ENCODE measurements around the gene HSPA14.
"Not testable (repeated sequence)": the region's sequence is repeated elsewhere in the genome, so short reads cannot be mapped to it uniquely, and the experiment has no call there.

HSPA14 gene

DNA sequence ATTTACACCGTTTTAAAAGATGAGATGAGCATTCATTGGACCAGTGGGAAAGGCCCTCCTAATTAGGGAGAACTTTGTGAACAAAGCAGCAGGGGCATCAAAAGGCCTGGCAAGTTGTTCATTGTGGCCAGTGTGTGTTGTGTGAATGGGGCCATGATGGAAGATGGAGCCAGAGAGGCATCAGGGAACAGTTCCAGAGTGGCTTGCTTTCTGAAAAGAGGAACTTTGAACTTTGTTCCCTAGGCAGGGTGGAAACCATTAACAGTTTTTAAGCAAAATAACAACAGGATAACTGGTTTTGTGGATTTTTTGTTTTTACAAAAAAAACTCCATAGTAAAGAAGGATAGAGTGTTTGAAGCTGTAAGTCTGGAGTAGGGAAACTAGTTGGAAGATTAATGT is 53.0 kb downstream of the HSPA14 start:
- DNase-seq = no peak

DNA sequence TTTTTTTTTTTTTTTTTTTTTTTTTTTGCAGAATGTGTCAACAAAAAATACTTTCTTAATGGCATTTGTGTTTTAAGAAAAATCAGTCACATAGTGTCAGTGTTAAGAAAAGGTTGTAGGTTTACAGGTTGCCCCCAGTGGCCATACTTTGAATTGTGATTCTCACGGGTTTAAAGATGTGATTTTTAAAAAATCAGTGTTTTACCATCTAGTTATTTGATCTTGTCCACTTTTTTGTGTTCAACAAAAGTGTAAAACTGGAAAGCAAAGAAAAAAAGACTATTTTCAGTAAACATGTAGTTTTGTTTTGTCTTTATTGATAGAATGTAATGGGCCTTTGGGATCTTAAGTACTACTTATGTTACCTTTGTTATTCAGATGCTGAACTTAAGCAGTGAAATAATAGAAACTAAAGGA is 66.2 kb downstream of the HSPA14 start:
- no peak for DNase-seq

DNA sequence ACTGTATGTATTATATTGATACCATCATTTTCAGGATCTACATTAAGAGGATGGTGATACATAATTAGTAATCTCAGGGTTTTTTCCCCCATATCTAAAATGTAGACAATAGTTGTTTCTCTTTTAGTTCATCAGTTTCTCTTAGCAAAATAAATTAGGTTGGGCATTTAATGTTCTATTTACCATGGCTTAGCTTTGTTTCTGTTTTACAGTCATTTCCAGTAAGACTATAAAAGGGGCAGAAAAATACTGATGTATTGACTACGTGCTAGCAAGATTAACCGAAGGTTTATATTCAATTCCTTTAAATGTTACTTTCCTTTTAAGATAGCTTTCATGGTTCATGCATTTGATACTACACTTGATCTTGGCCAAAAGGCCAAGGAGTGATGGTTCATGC is 66.8 kb downstream of the HSPA14 start:
- no peak for DNase-seq

DNA sequence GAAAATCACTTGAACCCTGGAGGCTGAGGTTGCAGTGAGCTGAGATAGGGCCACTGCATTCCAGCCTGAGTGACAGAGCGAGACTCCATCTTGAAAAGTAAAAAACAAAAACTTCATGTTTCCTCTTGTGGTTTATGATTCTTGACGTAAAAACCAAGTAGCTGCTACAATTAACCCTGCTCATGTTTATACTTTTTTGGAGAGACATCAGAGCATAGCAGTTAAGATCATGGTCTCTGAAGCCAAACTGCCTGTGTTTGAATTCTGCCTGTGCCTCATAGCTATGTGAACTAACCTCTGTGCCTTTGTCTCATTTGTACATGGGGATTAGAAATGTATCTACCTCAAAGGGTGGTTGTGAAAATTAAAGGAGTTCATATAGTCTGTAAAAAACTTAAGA is 67.8 kb downstream of the HSPA14 start:
- no peak for DNase-seq

DNA sequence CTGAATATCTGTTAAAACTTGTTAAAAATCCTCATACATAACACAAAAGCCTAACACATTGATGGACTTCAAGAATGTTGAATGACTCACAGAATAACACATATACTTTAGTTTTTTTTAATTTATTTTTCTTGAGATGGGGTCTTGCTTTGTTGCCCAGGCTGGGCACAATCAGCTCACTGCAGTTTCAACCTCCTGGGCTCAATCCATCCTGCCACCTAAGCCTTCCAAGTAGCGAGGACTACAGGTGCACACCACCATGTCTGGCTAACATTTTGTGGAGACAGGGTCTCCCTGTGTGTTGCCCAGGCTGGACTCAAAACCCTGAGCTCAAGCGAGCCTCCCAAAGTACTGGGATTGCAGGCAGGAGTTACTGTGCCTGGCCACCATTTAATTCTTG is 68.7 kb downstream of the HSPA14 start:
- DNase-seq = no peak

DNA sequence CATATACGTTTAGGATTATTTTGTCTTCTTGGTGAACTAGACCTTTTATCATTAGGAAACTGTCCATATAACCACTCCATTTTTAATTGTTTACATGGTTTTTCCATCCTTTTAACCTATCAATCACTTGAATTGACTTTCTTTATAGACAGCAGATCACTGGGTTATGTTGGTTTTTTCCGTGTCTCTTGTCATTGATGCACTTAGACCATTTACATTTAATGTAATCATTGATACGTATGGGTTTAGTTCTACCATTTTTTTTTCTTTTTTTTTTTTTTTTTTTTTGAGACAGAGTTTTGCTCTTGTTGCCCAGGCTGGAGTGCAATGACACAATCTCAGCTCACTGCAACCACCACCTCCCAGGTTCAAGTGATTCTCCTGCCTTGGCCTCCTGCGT is 69.5 kb downstream of the HSPA14 start:
- DNase-seq = not testable (repeated sequence)

DNA sequence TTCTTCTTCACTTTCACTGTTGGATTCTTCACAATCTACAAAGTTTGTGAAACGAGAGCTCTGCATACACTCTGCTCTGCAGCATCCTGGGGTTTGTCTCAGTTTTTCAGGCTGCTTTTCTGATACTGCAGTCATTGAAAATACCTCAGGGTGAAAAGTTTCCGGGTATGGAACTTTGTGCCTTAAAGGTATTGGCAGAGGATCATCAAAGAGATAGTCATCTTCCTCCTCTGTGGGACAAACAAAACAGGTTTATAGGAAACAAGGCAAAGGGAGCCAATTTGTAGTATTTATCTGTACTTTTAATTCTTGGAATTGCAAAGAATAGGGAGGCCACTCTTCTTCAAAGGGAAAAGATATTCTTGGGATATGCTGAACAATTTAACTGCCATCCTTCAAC is 71.0 kb downstream of the HSPA14 start:
- DNase-seq = no peak

DNA sequence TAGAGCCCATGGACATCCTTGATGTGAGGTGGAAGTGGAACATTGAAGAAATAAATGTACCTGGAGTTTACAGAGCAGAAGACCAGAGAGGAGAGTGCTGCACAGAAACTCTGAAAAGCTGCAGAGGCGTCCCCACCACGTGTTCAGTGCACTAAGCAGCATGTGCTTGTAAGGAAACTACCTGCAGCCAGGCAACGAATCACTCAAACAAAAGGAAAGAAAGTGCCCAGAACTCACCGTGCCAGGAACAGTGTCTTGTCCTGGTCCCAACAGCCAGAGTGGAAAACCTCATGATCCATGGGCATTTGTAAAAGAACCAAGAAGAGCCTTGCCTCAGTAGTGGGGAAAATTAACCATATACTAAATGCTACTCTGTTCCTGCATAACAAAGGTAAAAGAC is 72.8 kb downstream of the HSPA14 start:
- DNase-seq = no peak

DNA sequence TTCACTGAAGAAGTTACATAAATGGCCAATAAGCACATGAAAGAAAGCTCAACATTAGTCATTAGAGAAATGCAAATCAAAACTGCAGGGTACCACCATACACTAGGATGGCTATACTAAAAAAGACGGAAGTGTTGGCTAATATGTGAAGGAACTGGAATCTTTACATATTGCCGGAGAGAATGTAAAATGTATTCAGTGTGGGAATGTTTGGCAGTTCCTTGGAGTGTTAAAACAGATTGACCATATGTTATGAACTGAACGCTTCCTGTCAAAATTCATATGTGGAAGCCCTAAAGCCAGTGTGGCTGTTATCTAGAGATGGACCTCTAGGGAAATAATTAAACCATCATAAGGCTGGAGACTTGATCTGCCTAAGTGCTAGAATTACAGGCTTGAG is 73.7 kb downstream of the HSPA14 start:
- DNase-seq = no peak

DNA sequence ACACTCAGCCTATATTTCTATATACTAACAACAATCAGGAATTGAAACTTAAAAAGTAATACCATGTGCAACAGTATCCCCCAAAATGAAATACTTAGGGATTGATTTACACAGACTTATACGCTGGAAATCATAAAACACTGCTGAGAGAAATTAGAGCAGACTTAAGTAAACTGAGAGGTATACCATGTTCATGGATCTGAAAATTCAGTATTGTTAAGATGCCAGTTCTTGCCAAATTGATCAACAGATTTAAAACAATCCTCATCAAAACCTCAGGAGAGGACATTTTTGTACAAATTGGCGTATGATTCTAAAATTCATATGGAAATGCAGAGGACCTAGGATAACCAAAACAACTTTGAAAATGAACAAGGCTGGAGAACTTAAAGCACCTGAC is 78.5 kb downstream of the HSPA14 start:
- DNase-seq = no peak

DNA sequence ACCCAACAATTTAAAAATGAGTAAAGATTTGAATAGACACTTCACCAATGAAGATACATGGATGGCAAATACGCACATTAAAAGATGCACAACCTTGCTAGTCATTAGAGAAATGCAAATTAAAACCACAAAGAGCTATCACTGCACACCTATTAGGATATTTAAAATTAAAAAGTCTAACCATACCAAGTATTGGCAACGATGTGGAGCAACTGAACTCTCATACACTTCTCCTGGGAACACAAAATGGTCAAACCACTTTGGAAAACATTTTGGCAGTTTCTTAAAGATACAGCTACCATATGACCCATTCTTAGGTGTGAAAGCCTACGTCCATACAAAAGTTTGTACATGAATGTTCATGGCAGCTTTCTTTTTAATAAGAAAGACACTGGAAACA is 79.7 kb downstream of the HSPA14 start:
- DNase-seq = no peak

DNA sequence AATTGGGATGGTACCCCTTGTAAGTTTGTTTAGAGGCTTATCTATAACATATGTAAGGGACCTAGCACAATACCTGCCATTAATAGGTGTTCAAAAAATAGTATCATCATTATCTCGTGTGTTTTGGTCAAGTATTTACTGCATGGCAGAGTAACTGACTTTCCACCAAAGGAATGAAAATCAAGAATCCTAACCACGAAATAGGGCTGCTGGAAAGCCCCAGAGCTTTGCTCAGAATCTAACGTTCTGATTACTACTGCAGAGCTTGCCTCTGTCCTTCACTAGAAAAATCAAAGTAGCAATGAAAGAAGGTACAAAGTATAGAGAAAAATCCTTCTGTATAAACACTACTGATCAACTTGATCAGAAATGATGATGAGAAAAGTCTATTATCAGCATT is 80.9 kb downstream of the HSPA14 start:
- no peak for DNase-seq

Measured in activated CD4-positive, alpha-beta T cell treated with anti-CD3 and anti-CD28 coated beads, Interleukin-2, amount 50 U/mL, for 4 hours (primary cell).